SK-N-SH (cell line): Measurements from ENCODE around the gene OCA2.

Experiments
- CTCF ChIP-seq: fragments of 200-600 bp; sonication (generic); IDR thresholded peaks from 2 replicates; pipeline ENCODE4 v1.6.1; 2017; ENCODE audit warnings: antibody characterized with exemption, mild to moderate bottlenecking, moderate library complexity
- GABPA ChIP-seq: IDR thresholded peaks from 2 replicates; pipeline ENCODE4 v1.4.0; 2012; ENCODE audit warnings: low read depth, mild to moderate bottlenecking
- JUND ChIP-seq: IDR thresholded peaks from 2 replicates; pipeline ENCODE4 v1.4.0; 2012
- NRF1 ChIP-seq: IDR thresholded peaks from 2 replicates; pipeline ENCODE4 v1.6.1; 2012; ENCODE audit warnings: low read depth, mild to moderate bottlenecking, low read length
- TAF1 ChIP-seq: IDR thresholded peaks from 2 replicates; pipeline ENCODE4 v1.6.1; 2012; ENCODE audit warnings: low read depth, mild to moderate bottlenecking, low read length, moderate library complexity, borderline replicate concordance
- USF2 ChIP-seq: fragments of 150-350 bp; IDR thresholded peaks from 2 replicates; pipeline ENCODE4 v1.6.1; 2017; ENCODE audit warnings: antibody characterized with exemption, low read length, low read depth, borderline replicate concordance
- ZBTB33 ChIP-seq: IDR thresholded peaks from 2 replicates; pipeline ENCODE4 v1.4.0; 2012; ENCODE audit warnings: low read depth, borderline replicate concordance

- no peak for TF ChIP-seq JUND
- TF ChIP-seq TAF1 = no peak
- no peak for TF ChIP-seq NRF1
- TF ChIP-seq GABPA = no peak
- TF ChIP-seq CTCF = no peak
- TF ChIP-seq USF2 = no peak
- TF ChIP-seq ZBTB33 = no peak
Observed at GRCh38 chr15:27851858-27852210, 247.3 kb downstream of the OCA2 start.
